Stimulated activated CD8-positive, alpha-beta memory T cell treated with anti-CD3 and anti-CD28 coated beads, Interleukin-4, amount 100 ng/mL, for 48 hours (primary cell): ENCODE data around the gene IQCN.

ENCODE experiments used
- DNase-seq: peaks from one replicate; pipeline ENCODE4 v3.0.0-alpha.2; 2020

The IQCN gene

GRCh38 chr19:18208098-18208951 lies 65.9 kb downstream of the IQCN start:
- DNase-seq = peak; percentile 81
